HCT116 (cell line): ENCODE measurements around the gene AOPEP. TPM values are rescaled to one million over a fixed set of nuclear protein-coding genes. Genes with fewer than 3 reads are reported as not detected.

ENCODE experiments used
- ATAC-seq: fragments of 200-7000 bp; cut with Tn5 transposase; 2 replicates; pipeline ENCODE4 v1.9.1; 2020; ENCODE audit warnings: mild to moderate bottlenecking, moderate library complexity
- BruUV-seq: library from RNA; stranded (reverse); fragments of 400-500 nt; replicated peaks from 2 replicates; lab custom pipeline; 2021; lab: Mats Ljungman, UMichigan
- CTCF ChIA-PET: fragments of 300-600 bp; sonication (Branson Sonifier 250); formaldehyde crosslinking; loops from one replicate; lab custom pipeline; 2021; ENCODE audit warnings: antibody characterized with exemption; lab: Charles Lee
- POLR2A ChIA-PET: fragments of 300-600, 350-600 bp; sonication (Branson Sonifier 250); formaldehyde crosslinking; loops from one replicate; lab custom pipeline; 2021; ENCODE audit warnings: antibody characterized with exemption; lab: Charles Lee
- RAD21 ChIA-PET, 2 experiments: fragments of 300-600 bp; sonication (Branson Sonifier 250); formaldehyde crosslinking; loops; one replicate each; lab custom pipeline; 2023; ENCODE audit warnings: low total read pairs in 2 of 2; ENCODE audit not compliant: uncharacterized antibody in 2 of 2, unreplicated experiment in 2 of 2, low non-redundant PET in 1 of 2; lab: Charles Lee
- DNase-seq: peaks from one replicate; pipeline ENCODE4 v3.0.0-alpha.2; 2010; ENCODE audit warnings: low read depth, low spot score
- H2AFZ ChIP-seq: fragments of 200-600 bp; shearing (Covaris generic), sonication (generic); 2 replicates; pipeline ENCODE4 v1.6.1; 2017; ENCODE audit warnings: low read depth, mixed run types, mixed read lengths, antibody characterized with exemption, low read length; ENCODE audit not compliant: poor library complexity, severe bottlenecking
- H3K27ac ChIP-seq: 2 replicates; pipeline ENCODE4 v1.5.1; 2012; ENCODE audit warnings: low read depth, low read length
- H3K27me3 ChIP-seq: fragments of 200-600 bp; sonication (generic); 2 replicates; pipeline ENCODE4 v1.6.1; 2016; ENCODE audit warnings: mixed run types, low read length, mixed read lengths; ENCODE audit not compliant: insufficient read depth
- H3K36me3 ChIP-seq, 2 experiments: fragments of 200-500 bp in 1 of 2; fragments of 200-600 bp in 1 of 2; sonication (Bioruptor generic) in 1 of 2; sonication (generic) in 1 of 2; 2 replicates each; pipeline versions ENCODE4 v1.5.1 to v1.6.1; 2014 to 2016; ENCODE audit warnings: low read length in 2 of 2, inconsistent platforms in 1 of 2, mixed read lengths in 1 of 2, mixed run types in 1 of 2; ENCODE audit not compliant: insufficient read depth in 2 of 2, control insufficient read depth in 1 of 2
- H3K4me1 ChIP-seq, 2 experiments: fragments of 200-600 bp in 1 of 2; sonication (generic) in 1 of 2; 2 replicates each; pipeline versions ENCODE4 v1.5.1 to v1.6.1; 2012 to 2017; ENCODE audit warnings: low read length in 2 of 2, inconsistent platforms in 1 of 2, mild to moderate bottlenecking in 1 of 2, mixed read lengths in 1 of 2, mixed run types in 1 of 2, moderate library complexity in 1 of 2; ENCODE audit not compliant: insufficient read depth in 2 of 2, control insufficient read depth in 1 of 2
- H3K4me2 ChIP-seq: fragments of 200-600 bp; sonication (generic); 2 replicates; pipeline ENCODE4 v1.6.1; 2017; ENCODE audit warnings: mixed run types, low read length, mixed read lengths
- H3K4me3 ChIP-seq, 2 experiments: fragments of 200-600 bp in 1 of 2; sonication (generic) in 1 of 2; replicated peaks in 1 of 2; 2 replicates each; pipeline ENCODE4 v1.5.1; 2011 to 2016; ENCODE audit warnings: low read length in 2 of 2, control low read depth in 1 of 2, low read depth in 1 of 2, mild to moderate bottlenecking in 1 of 2, mixed read lengths in 1 of 2, mixed run types in 1 of 2
- H3K79me2 ChIP-seq: fragments of 200-600 bp; sonication (generic); 2 replicates; pipeline ENCODE4 v1.6.1; 2017; ENCODE audit warnings: mild to moderate bottlenecking, mixed run types, low read length, moderate library complexity, mixed read lengths; ENCODE audit not compliant: insufficient read depth
- H3K9ac ChIP-seq: fragments of 200-600 bp; sonication (generic); 2 replicates; pipeline ENCODE4 v1.6.1; 2016; ENCODE audit warnings: low read length, mixed read lengths
- H3K9me2 ChIP-seq: fragments of 200-600 bp; sonication (generic), shearing (Covaris generic); 2 replicates; pipeline ENCODE4 v1.6.1; 2017; ENCODE audit warnings: mixed run types, mild to moderate bottlenecking, moderate library complexity; ENCODE audit not compliant: insufficient read depth
- H3K9me3 ChIP-seq, 2 experiments: fragments of 200-500 bp in 1 of 2; fragments of 200-600 bp in 1 of 2; sonication (Bioruptor generic) in 1 of 2; sonication (generic) in 1 of 2; 2 replicates each; pipeline ENCODE4 v1.6.1; 2014 to 2017; ENCODE audit warnings: low read length in 2 of 2, mixed read lengths in 2 of 2, inconsistent platforms in 1 of 2, low read depth in 1 of 2, mild to moderate bottlenecking in 1 of 2, mixed run types in 1 of 2, moderate library complexity in 1 of 2; ENCODE audit not compliant: control insufficient read depth in 1 of 2, insufficient read depth in 1 of 2
- H4K20me1 ChIP-seq: fragments of 200-600 bp; sonication (generic), shearing (Covaris generic); 2 replicates; pipeline ENCODE4 v1.6.1; 2017; ENCODE audit warnings: mixed run types, mild to moderate bottlenecking, moderate library complexity; ENCODE audit not compliant: insufficient read depth
- ATF3 ChIP-seq: IDR thresholded peaks from 2 replicates; pipeline ENCODE4 v1.6.1; 2012
- CBX3 ChIP-seq: IDR thresholded peaks from 2 replicates; pipeline ENCODE4 v1.6.1; 2012; ENCODE audit warnings: low read depth
- CTCF ChIP-seq, 3 experiments: fragments of 200-600 bp in 1 of 3; sonication (generic) in 1 of 3; IDR thresholded peaks in 2 of 3; conservative IDR thresholded peaks in 1 of 3; 2 replicates each; pipeline ENCODE4 v1.5.1; 2012 to 2017; ENCODE audit warnings: low read depth in 2 of 3, low read length in 2 of 3, antibody characterized with exemption in 1 of 3, borderline replicate concordance in 1 of 3, control low read depth in 1 of 3, mild to moderate bottlenecking in 1 of 3, mixed read lengths in 1 of 3, mixed run types in 1 of 3, moderate library complexity in 1 of 3; ENCODE audit not compliant: insufficient read depth in 1 of 3
- ELF1 ChIP-seq: IDR thresholded peaks from 2 replicates; pipeline ENCODE4 v1.6.1; 2012; ENCODE audit warnings: low read depth, borderline replicate concordance
- JUND ChIP-seq: IDR thresholded peaks from 2 replicates; pipeline ENCODE4 v1.6.1; 2012
- MAX ChIP-seq: IDR thresholded peaks from 2 replicates; pipeline ENCODE4 v1.6.1; 2012
- RAD21 ChIP-seq: IDR thresholded peaks from 2 replicates; pipeline ENCODE4 v1.6.1; 2012; ENCODE audit warnings: low read depth, mild to moderate bottlenecking
- SP1 ChIP-seq: IDR thresholded peaks from 2 replicates; pipeline ENCODE4 v1.6.1; 2012; ENCODE audit warnings: low read depth
- TCF7L2 ChIP-seq: IDR thresholded peaks from 2 replicates; pipeline ENCODE4 v1.7.0; 2011; ENCODE audit warnings: borderline replicate concordance, inconsistent platforms; ENCODE audit not compliant: insufficient read depth, insufficient read length; ENCODE audit errors: extremely low read depth
- YY1 ChIP-seq: IDR thresholded peaks from 2 replicates; pipeline ENCODE4 v1.6.1; 2011; ENCODE audit warnings: low read length, low read depth, moderate library complexity, mild to moderate bottlenecking; ENCODE audit not compliant: insufficient replicate concordance; ENCODE audit errors: extremely low read depth
- ZBTB33 ChIP-seq: IDR thresholded peaks from 2 replicates; pipeline ENCODE4 v1.6.1; 2011; ENCODE audit warnings: mild to moderate bottlenecking, low read length, moderate library complexity; ENCODE audit not compliant: insufficient replicate concordance; ENCODE audit errors: extremely low read depth
- intact Hi-C: fragments of 100-400 bp; cut with micrococcal nuclease; formaldehyde crosslinking; loops from 2 replicates; pipeline ENCODE4 v1.10.0; 2022
- total RNA-seq: library from RNA; stranded (reverse); gene quantifications from one replicate; pipeline ENCODE4 v1.2.1, GENCODE V29; 2021; ENCODE audit not compliant: unreplicated experiment

Gene AOPEP
- total RNA-seq, 1 experiment from 2014 or later, result 15.1 TPM

- CTCF ChIA-PET, result no interaction called here
- H3K9me2 ChIP-seq, result no peaks in the 10 kb centered on the region
- peaks cover 34 to 43% of the 10 kb centered on the region in 2 experiments for H3K4me1 ChIP-seq
- H3K9me3 ChIP-seq, result no peaks in the 10 kb centered on the region
- ATAC-seq (no peak), DNase-seq (no peak)
- no peak overlapping the region for H3K9ac ChIP-seq
- no peaks in the 10 kb centered on the region for H4K20me1 ChIP-seq
- no peak overlapping the region for H3K27ac ChIP-seq
- no peaks in the 10 kb centered on the region for H3K27me3 ChIP-seq
- POLR2A ChIA-PET, result no interaction called here
- intact Hi-C loops, result loop anchor here (10.0 kb wide), 1 partner anchor 64 kb away; no protein-coding TSS in a partner anchor
- TF ChIP-seq ATF3 (no peak), YY1 (no peak), ELF1 (no peak), JUND (no peak), MAX (no peak), RAD21 (no peak), TCF7L2 (no peak), CBX3 (no peak), CTCF (IDR thresholded peaks at IDR 0.05 in 2 of 3, conservative IDR thresholded peaks at IDR 0.05 in 1 of 3; ENCODE audit: borderline replicate concordance in 1 of 3, insufficient read depth in 1 of 3, low read depth in 2 of 3, low read length in 2 of 3) (no peak), ZBTB33 (no peak), SP1 (no peak)
- TF ChIP-seq, all 23 proteins: peak for 0
- RAD21 ChIA-PET, result no interaction called here
- H3K4me2 ChIP-seq, result no peak overlapping the region
- no peak overlapping the region for H2AFZ ChIP-seq
- no peak overlapping the region for H3K4me3 ChIP-seq
- no TSS peak for BruUV-seq
- H3K79me2 ChIP-seq, result no peaks in the 10 kb centered on the region
- H3K36me3 ChIP-seq, result no peaks in the 10 kb centered on the region
Observed at GRCh38 chr9:94908583-94909249, 182.2 kb downstream of the AOPEP start.
